HepG2 (cell line): Measurements from ENCODE around the gene UQCR10. TPM values are rescaled to one million over a fixed set of nuclear protein-coding genes. Genes with fewer than 3 reads are reported as not detected.
A peak's percentile ranks its signal among the peaks of the same experiment; 100 is the strongest.

Experiments
- ADNP ChIP-seq: sonication (generic); formaldehyde crosslinking; IDR thresholded peaks from 2 replicates; pipeline ENCODE4 v1.4.0; 2020; ENCODE audit warnings: missing genetic modification reagents
- BORCS8-MEF2B ChIP-seq: sonication (generic); formaldehyde crosslinking; IDR thresholded peaks from 2 replicates; pipeline ENCODE4 v1.8.0; 2022; ENCODE audit warnings: mild to moderate bottlenecking, missing genetic modification reagents
- ETV5 ChIP-seq: IDR thresholded peaks from 2 replicates; pipeline ENCODE4 v1.6.1; 2018; ENCODE audit warnings: missing biosample characterization, missing genetic modification reagents, inconsistent platforms, borderline replicate concordance
- ETV6 ChIP-seq: sonication (generic); formaldehyde crosslinking; conservative IDR thresholded peaks from 2 replicates; pipeline ENCODE4 v1.4.0; 2020; ENCODE audit warnings: missing genetic modification reagents
- KDM2A ChIP-seq: sonication (generic); formaldehyde crosslinking; IDR thresholded peaks from 2 replicates; pipeline ENCODE4 v1.4.0; 2020; ENCODE audit warnings: low read depth, missing genetic modification reagents, borderline replicate concordance
- MAF1 ChIP-seq: sonication (generic); formaldehyde crosslinking; IDR thresholded peaks from 2 replicates; pipeline ENCODE4 v1.5.0; 2020; ENCODE audit warnings: missing genetic modification reagents, borderline replicate concordance
- MATR3 ChIP-seq: sonication (generic); formaldehyde crosslinking; IDR thresholded peaks from 2 replicates; pipeline ENCODE4 v1.4.0; 2020; ENCODE audit warnings: missing genetic modification reagents
- PITX1 ChIP-seq: sonication (generic); formaldehyde crosslinking; IDR thresholded peaks from 2 replicates; pipeline ENCODE4 v1.5.1; 2020; ENCODE audit warnings: mild to moderate bottlenecking, missing genetic modification reagents
- RCOR2 ChIP-seq: IDR thresholded peaks from 2 replicates; pipeline ENCODE4 v1.6.1; 2016; ENCODE audit warnings: missing biosample characterization, missing genetic modification reagents
- RFXANK ChIP-seq: IDR thresholded peaks from 2 replicates; pipeline ENCODE4 v1.6.1; 2016
- ZBTB3 ChIP-seq: sonication (generic); formaldehyde crosslinking; IDR thresholded peaks from 2 replicates; pipeline ENCODE4 v1.4.0; 2020; ENCODE audit warnings: low read depth, mild to moderate bottlenecking, moderate library complexity, missing genetic modification reagents, borderline replicate concordance
- ZFP62 ChIP-seq: sonication (generic); formaldehyde crosslinking; IDR thresholded peaks from 2 replicates; pipeline ENCODE4 v1.4.0; 2020; ENCODE audit warnings: missing genetic modification reagents
- ZNF350 ChIP-seq: sonication (generic); formaldehyde crosslinking; IDR thresholded peaks from 2 replicates; pipeline ENCODE4 v1.4.0; 2020; ENCODE audit warnings: mild to moderate bottlenecking, low read depth, missing genetic modification reagents, borderline replicate concordance
- ZNF629 ChIP-seq: sonication (generic); formaldehyde crosslinking; conservative IDR thresholded peaks from 2 replicates; pipeline ENCODE4 v1.5.0; 2020; ENCODE audit warnings: missing genetic modification reagents
- polyA plus RNA-seq, 8 experiments: library from polyadenylated mRNA; depleted of rRNA in 3 of 8; stranded (reverse) in 7 of 8; unstranded in 1 of 8; fragments of >200 nt; fragmentation: Illumina TruSeq in 4 of 8; extraction: Trizol in 4 of 8; gene quantifications; 2 replicates each; pipeline versions ENCODE4 v1.2.1 to v1.2.3, GENCODE V29; 2011 to 2016; ENCODE audit warnings: low read depth in 4 of 8, missing spikeins in 1 of 8, mixed read lengths in 1 of 8; ENCODE audit not compliant: insufficient read depth in 1 of 8
- total RNA-seq, 5 experiments: library from RNA; depleted of rRNA; stranded (reverse); fragments of >200 nt; fragmentation: Illumina TruSeq; extraction: Trizol; gene quantifications; 2 replicates each; pipeline ENCODE4 v1.2.3, GENCODE V29; 2016; ENCODE audit warnings: low read depth in 1 of 5
- TF ChIP-seq, protein P1 (sequence below): sonication (generic); formaldehyde crosslinking; IDR thresholded peaks from 2 replicates; pipeline ENCODE4 v1.4.0; 2020; ENCODE audit warnings: missing genetic modification reagents
- TF ChIP-seq, protein P2 (sequence below): sonication (generic); formaldehyde crosslinking; IDR thresholded peaks from 2 replicates; pipeline ENCODE4 v1.5.0; 2020; ENCODE audit warnings: mild to moderate bottlenecking, missing genetic modification reagents
- TF ChIP-seq, protein P3 (sequence below): sonication (generic); formaldehyde crosslinking; IDR thresholded peaks from 2 replicates; pipeline ENCODE4 v1.4.0; 2020; ENCODE audit warnings: mild to moderate bottlenecking, missing genetic modification reagents
- TF ChIP-seq, protein P4 (sequence below): sonication (generic); formaldehyde crosslinking; IDR thresholded peaks from 2 replicates; pipeline ENCODE4 v1.9.0; 2022; ENCODE audit warnings: missing genetic modification reagents, mild to moderate bottlenecking, borderline replicate concordance
- TF ChIP-seq, protein P5 (sequence below), 2 experiments: fragments of 450-650 bp in 1 of 2; sonication (generic) in 1 of 2; formaldehyde crosslinking; IDR thresholded peaks; 2 replicates each; pipeline versions ENCODE4 v1.5.0 to v1.8.0; 2020 to 2022; ENCODE audit warnings: mild to moderate bottlenecking in 1 of 2, missing genetic modification reagents in 1 of 2

UQCR10 gene
- total and polyA plus RNA-seq, 2 of the 13 experiments (the other 11 are each of a cell fraction or from before 2014, with no cell fraction given), result 225 to 232 TPM

DNA sequence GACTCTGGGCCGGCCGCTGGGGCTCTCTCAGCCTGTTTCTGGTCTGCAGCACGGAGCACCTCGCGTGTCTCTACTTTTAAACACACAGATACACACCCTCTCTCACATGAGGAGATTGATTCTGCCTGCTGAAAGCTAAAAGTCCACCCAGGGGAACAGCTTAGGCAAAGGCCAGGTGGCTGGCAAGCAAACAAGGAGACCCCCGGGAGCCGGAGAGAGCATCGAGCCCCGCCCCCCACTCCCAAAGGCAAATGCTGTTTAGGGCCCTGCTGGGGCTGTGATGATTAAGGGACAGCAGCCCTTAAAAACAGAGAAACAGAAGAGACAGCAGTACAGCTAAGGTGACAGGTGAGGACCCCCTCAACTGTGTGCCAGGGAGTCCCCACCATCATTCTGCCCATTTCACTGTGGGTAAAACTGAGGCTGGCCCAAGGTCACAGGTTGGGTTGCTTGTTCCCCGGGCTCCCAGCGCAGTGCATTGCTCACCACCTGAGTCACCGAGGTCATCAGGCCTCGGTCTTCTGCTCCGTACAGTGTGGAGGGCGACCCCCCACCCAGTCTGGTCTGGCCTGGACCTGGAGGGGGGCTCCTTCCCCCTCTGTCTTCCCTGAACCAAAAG, 40.5 kb upstream of the UQCR10 start (continued):
- TF ChIP-seq, protein P1, sequence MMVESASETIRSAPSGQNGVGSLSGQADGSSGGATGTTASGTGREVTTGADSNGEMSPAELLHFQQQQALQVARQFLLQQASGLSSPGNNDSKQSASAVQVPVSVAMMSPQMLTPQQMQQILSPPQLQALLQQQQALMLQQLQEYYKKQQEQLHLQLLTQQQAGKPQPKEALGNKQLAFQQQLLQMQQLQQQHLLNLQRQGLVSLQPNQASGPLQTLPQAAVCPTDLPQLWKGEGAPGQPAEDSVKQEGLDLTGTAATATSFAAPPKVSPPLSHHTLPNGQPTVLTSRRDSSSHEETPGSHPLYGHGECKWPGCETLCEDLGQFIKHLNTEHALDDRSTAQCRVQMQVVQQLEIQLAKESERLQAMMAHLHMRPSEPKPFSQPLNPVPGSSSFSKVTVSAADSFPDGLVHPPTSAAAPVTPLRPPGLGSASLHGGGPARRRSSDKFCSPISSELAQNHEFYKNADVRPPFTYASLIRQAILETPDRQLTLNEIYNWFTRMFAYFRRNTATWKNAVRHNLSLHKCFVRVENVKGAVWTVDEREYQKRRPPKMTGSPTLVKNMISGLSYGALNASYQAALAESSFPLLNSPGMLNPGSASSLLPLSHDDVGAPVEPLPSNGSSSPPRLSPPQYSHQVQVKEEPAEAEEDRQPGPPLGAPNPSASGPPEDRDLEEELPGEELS (CRISPR knock-in tag), result no peak
- TF ChIP-seq PITX1 (CRISPR knock-in tag), result no peak
- TF ChIP-seq ETV6 (CRISPR knock-in tag), result no peak
- 0 out of 2 replicates have a peak, but pooled peaks have one; percentile 27 for TF ChIP-seq ADNP (CRISPR knock-in tag)
- TF ChIP-seq BORCS8-MEF2B, result no peak
- TF ChIP-seq ZBTB3, result no peak
- no peak for TF ChIP-seq MAF1 (CRISPR knock-in tag)
- 0 out of 2 replicates have a peak, but pooled peaks have one; percentile 6 for TF ChIP-seq KDM2A
- TF ChIP-seq, protein P2, sequence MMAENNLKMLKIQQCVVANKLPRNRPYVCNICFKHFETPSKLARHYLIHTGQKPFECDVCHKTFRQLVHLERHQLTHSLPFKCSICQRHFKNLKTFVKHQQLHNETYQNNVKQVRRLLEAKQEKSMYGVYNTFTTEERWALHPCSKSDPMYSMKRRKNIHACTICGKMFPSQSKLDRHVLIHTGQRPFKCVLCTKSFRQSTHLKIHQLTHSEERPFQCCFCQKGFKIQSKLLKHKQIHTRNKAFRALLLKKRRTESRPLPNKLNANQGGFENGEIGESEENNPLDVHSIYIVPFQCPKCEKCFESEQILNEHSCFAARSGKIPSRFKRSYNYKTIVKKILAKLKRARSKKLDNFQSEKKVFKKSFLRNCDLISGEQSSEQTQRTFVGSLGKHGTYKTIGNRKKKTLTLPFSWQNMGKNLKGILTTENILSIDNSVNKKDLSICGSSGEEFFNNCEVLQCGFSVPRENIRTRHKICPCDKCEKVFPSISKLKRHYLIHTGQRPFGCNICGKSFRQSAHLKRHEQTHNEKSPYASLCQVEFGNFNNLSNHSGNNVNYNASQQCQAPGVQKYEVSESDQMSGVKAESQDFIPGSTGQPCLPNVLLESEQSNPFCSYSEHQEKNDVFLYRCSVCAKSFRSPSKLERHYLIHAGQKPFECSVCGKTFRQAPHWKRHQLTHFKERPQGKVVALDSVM (CRISPR knock-in tag), result no peak
- TF ChIP-seq MATR3 (CRISPR knock-in tag), result no peak
- TF ChIP-seq, protein P3, sequence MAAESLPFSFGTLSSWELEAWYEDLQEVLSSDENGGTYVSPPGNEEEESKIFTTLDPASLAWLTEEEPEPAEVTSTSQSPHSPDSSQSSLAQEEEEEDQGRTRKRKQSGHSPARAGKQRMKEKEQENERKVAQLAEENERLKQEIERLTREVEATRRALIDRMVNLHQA, result no peak
- no peak for TF ChIP-seq ZFP62 (CRISPR knock-in tag)
- 0 out of 2 replicates have a peak, but pooled peaks have one; percentile 37 for TF ChIP-seq RCOR2 (CRISPR knock-in tag)
- TF ChIP-seq, protein P4, sequence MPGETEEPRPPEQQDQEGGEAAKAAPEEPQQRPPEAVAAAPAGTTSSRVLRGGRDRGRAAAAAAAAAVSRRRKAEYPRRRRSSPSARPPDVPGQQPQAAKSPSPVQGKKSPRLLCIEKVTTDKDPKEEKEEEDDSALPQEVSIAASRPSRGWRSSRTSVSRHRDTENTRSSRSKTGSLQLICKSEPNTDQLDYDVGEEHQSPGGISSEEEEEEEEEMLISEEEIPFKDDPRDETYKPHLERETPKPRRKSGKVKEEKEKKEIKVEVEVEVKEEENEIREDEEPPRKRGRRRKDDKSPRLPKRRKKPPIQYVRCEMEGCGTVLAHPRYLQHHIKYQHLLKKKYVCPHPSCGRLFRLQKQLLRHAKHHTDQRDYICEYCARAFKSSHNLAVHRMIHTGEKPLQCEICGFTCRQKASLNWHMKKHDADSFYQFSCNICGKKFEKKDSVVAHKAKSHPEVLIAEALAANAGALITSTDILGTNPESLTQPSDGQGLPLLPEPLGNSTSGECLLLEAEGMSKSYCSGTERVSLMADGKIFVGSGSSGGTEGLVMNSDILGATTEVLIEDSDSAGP (CRISPR knock-in tag), result 0 out of 2 replicates have a peak, but pooled peaks have one; percentile 5
- no peak for TF ChIP-seq ZNF350 (CRISPR knock-in tag)
- peak; percentile 97 for TF ChIP-seq ZNF629 (CRISPR knock-in tag)
- TF ChIP-seq ETV5, result no peak
- no peak for TF ChIP-seq RFXANK (CRISPR knock-in tag)
- TF ChIP-seq, protein P5, sequence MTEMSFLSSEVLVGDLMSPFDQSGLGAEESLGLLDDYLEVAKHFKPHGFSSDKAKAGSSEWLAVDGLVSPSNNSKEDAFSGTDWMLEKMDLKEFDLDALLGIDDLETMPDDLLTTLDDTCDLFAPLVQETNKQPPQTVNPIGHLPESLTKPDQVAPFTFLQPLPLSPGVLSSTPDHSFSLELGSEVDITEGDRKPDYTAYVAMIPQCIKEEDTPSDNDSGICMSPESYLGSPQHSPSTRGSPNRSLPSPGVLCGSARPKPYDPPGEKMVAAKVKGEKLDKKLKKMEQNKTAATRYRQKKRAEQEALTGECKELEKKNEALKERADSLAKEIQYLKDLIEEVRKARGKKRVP (CRISPR knock-in tag; IDR thresholded peaks at IDR 0.05), result no peak
- TF ChIP-seq, all 625 proteins: peak for 8
